CD4-positive, alpha-beta T cell treated with Interleukin-4 for 1 hour (primary cell): ENCODE measurements around the gene FOXRED2.

ENCODE experiments used
- DNase-seq, 2 donors: peaks; one replicate each; pipeline ENCODE4 v3.0.0-alpha.2; 2020 to 2022

Gene FOXRED2

DNA sequence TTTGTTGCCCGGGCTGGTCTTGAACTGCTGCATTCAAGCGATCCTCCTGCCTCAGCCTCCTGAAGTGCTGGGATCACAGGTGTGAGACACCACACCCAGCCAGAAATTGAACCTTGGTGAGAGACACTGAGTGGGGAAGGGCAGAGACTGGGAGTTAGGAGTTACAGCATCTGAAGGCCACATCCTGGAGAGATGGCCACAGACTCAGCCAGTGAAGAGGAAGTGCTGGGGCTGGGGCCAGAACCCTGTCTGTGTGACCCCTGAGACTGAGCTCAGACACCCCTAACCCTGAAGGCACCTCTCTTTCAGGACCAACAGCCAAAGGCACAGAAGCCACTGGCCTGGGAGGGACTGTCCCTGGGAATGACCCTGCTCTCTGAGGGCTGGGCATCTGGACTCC is 59.2 kb downstream of the FOXRED2 start:
- DNase-seq = no peak

DNA sequence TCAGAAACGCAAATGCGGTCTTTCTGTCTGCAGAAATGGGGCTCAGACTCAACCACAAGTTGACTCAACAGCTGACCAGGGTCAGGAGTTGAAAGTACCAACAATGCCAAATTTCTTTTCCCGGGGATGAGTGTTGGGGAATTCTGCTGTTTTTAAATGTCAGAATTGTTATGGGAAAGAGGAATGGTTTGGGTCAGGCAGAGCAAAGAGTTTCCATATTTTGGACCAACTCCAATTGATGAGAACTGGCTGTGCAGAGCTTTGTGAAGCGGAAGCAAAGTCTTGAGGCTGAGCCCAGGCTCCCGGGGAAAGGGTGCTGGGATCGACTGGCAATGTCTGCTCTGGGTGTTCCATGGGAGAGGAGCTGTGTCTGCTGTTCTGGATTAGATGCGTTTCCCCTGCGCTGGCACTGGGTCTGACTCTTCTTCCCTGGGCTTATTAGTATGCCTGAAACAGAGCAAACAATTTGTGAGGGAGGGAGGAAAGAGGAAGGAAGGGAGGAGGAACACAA is 61.6 kb downstream of the FOXRED2 start:
- no peak for DNase-seq

DNA sequence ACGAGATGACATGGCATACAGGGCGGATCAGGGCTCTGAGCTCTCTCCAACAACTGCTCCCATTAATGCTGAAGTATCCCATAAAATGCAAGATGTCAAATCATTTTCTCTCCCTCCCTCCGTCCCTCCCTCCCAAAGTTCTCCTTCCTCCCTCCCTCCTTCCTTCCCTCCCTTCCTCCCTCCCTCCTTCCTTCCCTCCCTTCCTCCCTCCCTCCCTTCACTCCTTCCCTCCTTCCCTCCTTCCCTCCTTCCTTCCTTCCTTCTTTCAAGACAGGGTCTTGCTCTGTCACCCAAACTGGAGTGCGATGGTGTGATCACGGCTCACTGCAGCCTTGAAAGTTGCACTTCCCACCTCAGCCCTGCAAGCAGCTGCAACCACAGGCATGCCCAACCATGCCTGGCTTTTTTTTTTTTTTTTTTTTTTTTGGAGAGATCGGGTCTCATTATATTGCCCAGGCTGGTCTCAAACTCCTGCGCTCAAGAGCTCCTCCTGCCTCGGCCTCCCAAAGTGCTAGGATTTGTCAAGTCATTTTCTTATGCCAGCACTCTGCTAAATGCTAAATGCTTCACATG is 63.6 kb downstream of the FOXRED2 start:
- DNase-seq = no peak

DNA sequence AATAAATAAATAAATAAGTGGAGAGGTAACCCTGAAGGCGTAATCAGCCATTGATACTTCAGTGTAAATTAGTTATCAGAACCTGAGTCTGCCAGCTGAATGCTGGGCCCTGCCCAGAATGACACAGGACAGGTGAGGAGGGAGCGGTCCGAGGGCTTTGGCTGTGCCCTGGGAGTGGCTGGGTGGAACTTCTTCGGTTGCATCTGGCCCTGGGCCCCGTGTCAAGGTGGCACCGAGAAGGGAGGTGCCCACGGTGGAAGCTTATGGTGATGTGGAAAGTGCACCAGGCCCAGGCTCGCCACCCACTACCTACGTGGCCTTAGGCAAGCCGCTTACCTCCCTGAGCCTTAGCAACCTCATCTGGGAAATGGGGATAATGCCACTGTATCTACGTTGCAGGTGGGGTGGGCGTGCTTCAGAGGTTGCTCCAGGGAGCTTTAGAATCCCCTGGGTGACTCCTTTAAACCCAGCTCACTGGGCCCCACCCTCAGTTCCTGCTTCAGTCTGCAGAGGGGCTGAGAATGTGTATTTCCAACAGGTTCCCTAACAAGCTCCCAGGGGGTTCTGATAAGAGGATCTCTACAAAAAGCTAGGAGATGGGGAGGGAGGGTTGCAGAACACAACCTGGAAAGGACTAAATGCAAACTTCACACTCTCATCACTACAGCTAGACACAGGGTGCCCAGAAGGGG is 64.2 kb downstream of the FOXRED2 start:
- DNase-seq = no peak

- DNase-seq = no peak
Measured at GRCh38 chr22:36440429-36441002, 66.3 kb downstream of the FOXRED2 start.

- no peak for DNase-seq
Measured at GRCh38 chr22:36439481-36440271, 67.2 kb downstream of the FOXRED2 start.
